Naive thymus-derived CD4-positive, alpha-beta T cell (primary cell): ENCODE measurements around the gene CAMTA2. TPM values are rescaled to one million over a fixed set of nuclear protein-coding genes. Genes with fewer than 3 reads are reported as not detected.

Experiments
- ATAC-seq: fragments of 150-1000 bp; cut with Tn5 transposase; 2 replicates; pipeline ENCODE4 v1.10.0; 2021; ENCODE audit warnings: mild to moderate bottlenecking, moderate library complexity
- CTCF ChIA-PET: fragments of 350-600 bp; sonication (Branson Sonifier 250); formaldehyde crosslinking; loops from one replicate; lab custom pipeline; 2021; ENCODE audit warnings: antibody characterized with exemption; lab: Charles Lee
- POLR2A ChIA-PET: fragments of 350-600 bp; sonication (Branson Sonifier 250); formaldehyde crosslinking; loops from one replicate; lab custom pipeline; 2021; ENCODE audit warnings: antibody characterized with exemption, inconsistent platforms; lab: Charles Lee
- DNase-seq, 9 donors: peaks; one replicate each; pipeline versions ENCODE4 v3.0.0 to v3.0.0-alpha.2; 2020 to 2022; ENCODE audit warnings: mixed read lengths in 1 of 9
- H3K27ac ChIP-seq: one replicate; pipeline ENCODE4 v1.7.0; 2013; ENCODE audit warnings: mild to moderate bottlenecking, low read depth, low read length, moderate library complexity
- H3K27me3 ChIP-seq, 2 donors: one replicate each; pipeline ENCODE4 v1.7.0; 2013; ENCODE audit warnings: low read length in 2 of 2, mild to moderate bottlenecking in 2 of 2, moderate library complexity in 2 of 2; ENCODE audit not compliant: control insufficient read depth in 2 of 2, insufficient read depth in 2 of 2
- H3K36me3 ChIP-seq, 3 experiments: 1 replicate in 2 of 3; 2 replicates in 1 of 3; pipeline ENCODE4 v1.7.0; 2013; ENCODE audit warnings: low read length in 3 of 3, mild to moderate bottlenecking in 3 of 3, moderate library complexity in 1 of 3; ENCODE audit not compliant: insufficient read depth in 3 of 3, control insufficient read depth in 2 of 3
- H3K4me1 ChIP-seq, 2 donors: one replicate each; pipeline ENCODE4 v1.7.0; 2013; ENCODE audit warnings: low read length in 2 of 2, mild to moderate bottlenecking in 2 of 2, moderate library complexity in 1 of 2; ENCODE audit not compliant: control insufficient read depth in 2 of 2, insufficient read depth in 2 of 2
- H3K4me3 ChIP-seq: 2 replicates; pipeline ENCODE4 v1.7.0; 2013; ENCODE audit warnings: mild to moderate bottlenecking, low read length
- H3K9me3 ChIP-seq, 3 experiments: 1 replicate in 2 of 3; 2 replicates in 1 of 3; pipeline ENCODE4 v1.7.0; 2013; ENCODE audit warnings: low read length in 3 of 3; ENCODE audit not compliant: control insufficient read depth in 2 of 3
- H3K27ac Mint-ChIP-seq, 9 donors: one replicate each; pipeline ENCODE4 v1.8.0; 2020 to 2022; ENCODE audit warnings: mixed read lengths in 9 of 9, mild to moderate bottlenecking in 8 of 9, moderate library complexity in 5 of 9, inconsistent platforms in 2 of 9
- H3K27me3 Mint-ChIP-seq, 5 donors: one replicate each; pipeline ENCODE4 v1.8.0; 2021 to 2022; ENCODE audit warnings: mixed read lengths in 5 of 5, mild to moderate bottlenecking in 1 of 5
- H3K36me3 Mint-ChIP-seq, 5 donors: one replicate each; pipeline ENCODE4 v1.8.0; 2020 to 2022; ENCODE audit warnings: mixed read lengths in 5 of 5, mild to moderate bottlenecking in 3 of 5, inconsistent platforms in 1 of 5
- H3K4me1 Mint-ChIP-seq, 7 donors: one replicate each; pipeline ENCODE4 v1.8.0; 2020 to 2022; ENCODE audit warnings: mixed read lengths in 7 of 7, mild to moderate bottlenecking in 3 of 7, inconsistent platforms in 1 of 7
- H3K4me3 Mint-ChIP-seq, 10 donors: one replicate each; pipeline ENCODE4 v1.8.0; 2020 to 2022; ENCODE audit warnings: mild to moderate bottlenecking in 10 of 10, mixed read lengths in 10 of 10, moderate library complexity in 6 of 10, inconsistent platforms in 2 of 10
- H3K9me3 Mint-ChIP-seq, 11 donors: one replicate each; pipeline ENCODE4 v1.8.0; 2020 to 2022; ENCODE audit warnings: mixed read lengths in 11 of 11, mild to moderate bottlenecking in 4 of 11, inconsistent platforms in 1 of 11, moderate library complexity in 1 of 11
- intact Hi-C, 2 donors: fragments of 100-400 bp; cut with micrococcal nuclease; formaldehyde crosslinking; loops; one replicate each; pipeline ENCODE4 v1.15.1; 2023
- polyA plus RNA-seq, 2 donors: library from polyadenylated mRNA; unstranded; fragments of 300-500 nt; fragmentation: Illumina TruSeq; gene quantifications; one replicate each; pipeline ENCODE4 v1.2.3, GENCODE V29; 2021
- total RNA-seq, 6 experiments: library from RNA in 5 of 6; stranded (reverse) in 5 of 6; gene quantifications; 1 replicate in 5 of 6; 2 replicates in 1 of 6; pipeline ENCODE4 v1.2.3 and lab custom pipeline; 2021 to 2026

Gene CAMTA2
- total and polyA plus RNA-seq, 7 experiments from 2014 or later, result 9.7 to 90.0 (median 61.1) TPM

- peaks cover 0 to 43% (median 5%) of the 10 kb centered on the region in 3 experiments for H3K36me3 ChIP-seq
- peak in 2 of 9 donors; percentile 42 to 48 for DNase-seq
- no peaks in the 10 kb centered on the region for H3K27me3 ChIP-seq
- H3K4me3 ChIP-seq, result peak overlapping the region; percentile 93
- peaks cover 15 to 30% (median 21%) of the 10 kb centered on the region in 7 donors for H3K4me1 Mint-ChIP-seq
- CTCF ChIA-PET, result interaction anchor here (0.9 to 3.1 kb wide), 4 partner anchors 12 to 93 kb away, joined by 3 to 13 read pairs (median 4); no protein-coding TSS in a partner anchor
- peaks cover 17 to 22% of the 10 kb centered on the region in 2 donors for H3K4me1 ChIP-seq
- no peak overlapping the region for H3K4me3 Mint-ChIP-seq
- POLR2A ChIA-PET, result interaction anchor here (0.7 to 10.3 kb wide), 9 partner anchors 12 to 258 kb away, joined by 3 to 278 read pairs (median 20); partner anchors contain the start of genes ARRB2, C17orf107, CAMTA2 and ENO3
- H3K9me3 Mint-ChIP-seq, result peaks cover 0 to 2% (median 0%) of the 10 kb centered on the region in 11 donors
- H3K27ac ChIP-seq, result peak overlapping the region; percentile 79
- ATAC-seq, result no peak
- H3K9me3 ChIP-seq, result no peaks in the 10 kb centered on the region
- no peak overlapping the region for H3K27ac Mint-ChIP-seq
- H3K27me3 Mint-ChIP-seq, result no peaks in the 10 kb centered on the region
- intact Hi-C loops, result loop anchor here (5.0 kb wide), 2 partner anchors 144 to 601 kb away; partner anchors contain the start of genes UBE2G1 (in 1 of the 2) and ZNF232 (in 1 of the 2)
- peaks cover 3 to 37% (median 9%) of the 10 kb centered on the region in 5 donors for H3K36me3 Mint-ChIP-seq
Measured at GRCh38 chr17:4968486-4969046, 18.9 kb downstream of the CAMTA2 start.

GRCh38 chr17:4967539-4968485 is 19.7 kb downstream of the CAMTA2 start, which contains the start of gene SPAG7:
Gene SPAG7, minus strand, starts transcription at chr17:4967817. Its CDS starts 13 bp downstream, at chr17:4967804.
- Histone ChIP-seq H3K36me3 (peaks cover 0 to 36% (median 5%) of the 10 kb centered on the region in 3 experiments), H3K9me3 (no peaks in the 10 kb centered on the region), H3K27ac (peak within 1 kb of the TSS; percentile 79), H3K4me1 (peaks cover 17 to 22% of the 10 kb centered on the region in 2 donors), H3K27me3 (no peaks in the 10 kb centered on the region), H3K4me3 (peak within 1 kb of the TSS; percentile 93)
- Mint-ChIP-seq H3K27me3 (no peaks in the 10 kb centered on the region), H3K4me3 (no peak within 1 kb of the TSS), H3K36me3 (peaks cover 3 to 35% (median 11%) of the 10 kb centered on the region in 5 donors), H3K27ac (peak within 1 kb of the TSS in 4 of 9 donors; percentile 72 to 90 (median 83)), H3K9me3 (no peaks in the 10 kb centered on the region), H3K4me1 (peaks cover 15 to 32% (median 24%) of the 10 kb centered on the region in 7 donors)
- ATAC-seq (peak; percentile 85), DNase-seq (peak; percentile 87 to 98 (median 96))
- intact Hi-C loops, result loop anchor here (1.0 to 5.0 kb wide), 16 partner anchors 12 to 602 kb away; partner anchors contain the start of genes ARRB2 (in 2 of the 2), CAMTA2 (in 2 of the 2), INCA1 (in 2 of the 2) and KIF1C (in 2 of the 2)
- POLR2A ChIA-PET, result interaction anchor here (0.7 to 10.3 kb wide), 27 partner anchors 11 to 602 kb away, joined by 3 to 278 read pairs (median 3); partner anchors contain the start of genes ARRB2, C17orf107, CAMTA2 and CHRNE
- CTCF ChIA-PET, result interaction anchor here (0.5 to 3.1 kb wide), 15 partner anchors 10 to 1123 kb away, joined by 3 to 13 read pairs (median 5); partner anchors contain the start of genes ENO3, PFN1, RNF167 and SLC25A11

- peak; percentile 89 for ATAC-seq
- H3K4me3 ChIP-seq, result peak overlapping the region; percentile 93
Measured at GRCh38 chr17:4966844-4967538, 20.5 kb downstream of the CAMTA2 start.

DNA sequence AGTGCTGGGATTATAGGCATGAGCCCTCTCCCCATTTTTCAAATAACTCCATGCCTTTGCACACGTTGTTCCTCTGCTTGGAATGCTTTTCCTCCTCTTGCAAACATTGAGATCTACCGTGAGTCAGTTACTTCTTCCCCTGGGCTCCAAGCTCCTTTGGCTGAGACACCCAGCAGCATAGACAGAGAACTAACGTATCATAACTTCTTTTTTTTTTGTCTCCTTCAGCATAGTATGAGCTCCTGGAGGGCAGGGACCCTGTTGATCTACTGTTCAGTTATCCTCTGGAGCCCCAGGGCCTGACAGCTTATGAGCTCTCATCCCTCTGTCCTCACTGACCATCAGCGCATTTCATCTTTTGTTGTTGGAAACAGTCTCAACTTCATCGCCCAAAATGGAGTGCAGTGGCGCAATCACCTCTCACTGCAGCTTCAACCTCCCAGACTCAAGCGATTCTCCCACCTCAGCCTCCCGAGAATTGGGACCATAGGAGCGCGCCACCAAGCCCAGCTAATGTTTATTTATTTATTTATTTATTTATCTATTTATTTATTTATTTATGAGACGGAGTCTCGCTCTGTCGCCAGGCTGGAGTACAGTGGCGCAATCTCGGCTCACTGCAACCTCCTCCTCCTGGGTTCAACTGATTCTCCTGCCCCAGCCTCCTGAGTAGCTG is 22.0 kb downstream of the CAMTA2 start:
- peak overlapping the region in 6 of 10 donors; percentile 10 to 45 (median 42) for H3K4me3 Mint-ChIP-seq
- DNase-seq (no peak), ATAC-seq (no peak)
- no peaks in the 10 kb centered on the region for H3K27me3 Mint-ChIP-seq
- H3K4me1 Mint-ChIP-seq, result peaks cover 8 to 27% (median 17%) of the 10 kb centered on the region in 7 donors
- Histone ChIP-seq H3K4me1 (peaks cover 17 to 22% of the 10 kb centered on the region in 2 donors), H3K36me3 (peaks cover 0 to 25% (median 0%) of the 10 kb centered on the region in 3 experiments), H3K4me3 (no peak overlapping the region), H3K27ac (no peak overlapping the region), H3K9me3 (no peaks in the 10 kb centered on the region), H3K27me3 (no peaks in the 10 kb centered on the region)
- H3K27ac Mint-ChIP-seq, result peak overlapping the region in 3 of 9 donors; percentile 21 to 86 (median 48)
- POLR2A ChIA-PET, result interaction anchor here (0.7 to 10.3 kb wide), 5 partner anchors 10 to 84 kb away, joined by 3 to 278 read pairs (median 50); partner anchors contain the start of genes CAMTA2, ENO3, PFN1 and RNF167
- intact Hi-C loops, result loop anchor here (5.0 kb wide), 2 partner anchors 147 to 598 kb away; partner anchors contain the start of genes UBE2G1 (in 1 of the 2) and ZNF232 (in 1 of the 2)
- peaks cover 5 to 32% (median 11%) of the 10 kb centered on the region in 5 donors for H3K36me3 Mint-ChIP-seq
- CTCF ChIA-PET, result interaction anchor here (0.9 to 2.0 kb wide), 3 partner anchors 9 to 14 kb away, joined by 3 to 6 read pairs (median 4); partner anchors contain the start of gene ENO3
- no peaks in the 10 kb centered on the region for H3K9me3 Mint-ChIP-seq

More at GRCh38 chr17:4966844-4967538, 20.5 kb downstream of the CAMTA2 start:
- H3K27me3 ChIP-seq, result no peaks in the 10 kb centered on the region
- intact Hi-C loops, result loop anchor here (1.0 to 5.0 kb wide), 16 partner anchors 13 to 601 kb away; partner anchors contain the start of genes ARRB2 (in 2 of the 2), CAMTA2 (in 2 of the 2), INCA1 (in 2 of the 2) and KIF1C (in 2 of the 2)
- Mint-ChIP-seq H3K36me3 (peaks cover 3 to 35% (median 10%) of the 10 kb centered on the region in 5 donors), H3K27me3 (no peaks in the 10 kb centered on the region), H3K4me1 (peaks cover 15 to 32% (median 24%) of the 10 kb centered on the region in 7 donors), H3K4me3 (no peak overlapping the region), H3K27ac (peak overlapping the region in 3 of 9 donors; percentile 72 to 90 (median 81)), H3K9me3 (no peaks in the 10 kb centered on the region)
- no peaks in the 10 kb centered on the region for H3K9me3 ChIP-seq
- H3K36me3 ChIP-seq, result peaks cover 0 to 28% (median 1%) of the 10 kb centered on the region in 3 experiments
- peak in 8 of 9 donors; percentile 25 to 97 (median 95) for DNase-seq
- H3K27ac ChIP-seq, result peak overlapping the region; percentile 79
- POLR2A ChIA-PET, result interaction anchor here (0.7 to 10.3 kb wide), 24 partner anchors 10 to 601 kb away, joined by 3 to 278 read pairs (median 4); partner anchors contain the start of genes C17orf107, CAMTA2, CHRNE and ENO3
- CTCF ChIA-PET, result interaction anchor here (0.5 to 3.1 kb wide), 14 partner anchors 9 to 1122 kb away, joined by 3 to 13 read pairs (median 5); partner anchors contain the start of genes ENO3, PFN1, RNF167 and SLC25A11
- peaks cover 17 to 22% of the 10 kb centered on the region in 2 donors for H3K4me1 ChIP-seq
